ENCODE data around the gene LONP1.
A peak's percentile ranks its signal among the peaks of the same experiment; 100 is the strongest.
"Not testable (repeated sequence)": the region's sequence is repeated elsewhere in the genome, so short reads cannot be mapped to it uniquely, and the experiment has no call there.

LONP1 gene

DNA sequence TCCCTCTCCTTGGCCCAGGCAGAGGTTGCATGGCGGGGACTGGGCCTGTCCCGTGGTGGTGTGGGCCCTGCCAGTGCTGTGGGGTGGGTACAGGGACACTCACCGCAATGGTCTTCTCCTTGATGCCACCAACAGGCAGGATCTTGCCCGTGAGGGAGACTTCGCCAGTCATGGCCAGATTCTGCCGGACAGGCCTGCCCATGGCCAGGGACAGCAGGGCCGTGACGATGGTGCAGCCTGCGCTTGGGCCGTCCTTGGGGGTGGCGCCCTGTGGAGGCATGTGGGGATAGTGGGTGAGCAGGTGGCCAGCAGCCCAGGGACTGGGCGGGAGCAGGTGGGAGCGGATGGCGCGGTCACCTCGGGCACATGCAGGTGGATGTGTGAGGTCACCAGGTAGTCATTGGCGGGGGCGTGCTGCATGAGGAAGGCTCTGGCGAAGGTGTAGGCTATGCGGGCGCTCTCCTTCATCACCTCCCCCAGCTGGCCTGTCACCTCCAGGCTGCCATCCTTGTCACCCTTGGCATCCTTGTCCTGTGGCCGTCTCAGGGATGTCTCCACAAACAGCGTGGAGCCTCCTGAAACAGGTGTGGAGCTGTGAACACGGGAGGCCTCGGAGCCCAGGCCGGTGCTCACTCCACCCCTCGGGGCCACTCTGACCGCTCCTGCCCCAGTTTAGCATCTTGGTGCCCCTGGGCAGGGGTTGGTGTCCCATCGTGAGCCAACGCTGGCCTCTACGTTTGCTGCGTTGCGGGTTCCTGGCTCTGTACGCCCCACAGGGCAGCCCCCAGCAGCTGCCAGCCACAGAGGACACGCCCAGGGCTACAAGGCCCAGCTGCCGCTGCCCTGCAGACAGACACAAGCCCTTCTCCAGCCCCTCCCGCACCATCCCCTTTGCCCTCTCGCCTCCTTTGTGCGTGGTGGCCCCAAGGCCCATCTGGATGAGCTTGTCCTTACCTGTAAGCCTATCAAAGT lies 26.5 kb downstream of the LONP1 start:
- DNase-seq (ENCODE audit: low read depth): no peak

DNA sequence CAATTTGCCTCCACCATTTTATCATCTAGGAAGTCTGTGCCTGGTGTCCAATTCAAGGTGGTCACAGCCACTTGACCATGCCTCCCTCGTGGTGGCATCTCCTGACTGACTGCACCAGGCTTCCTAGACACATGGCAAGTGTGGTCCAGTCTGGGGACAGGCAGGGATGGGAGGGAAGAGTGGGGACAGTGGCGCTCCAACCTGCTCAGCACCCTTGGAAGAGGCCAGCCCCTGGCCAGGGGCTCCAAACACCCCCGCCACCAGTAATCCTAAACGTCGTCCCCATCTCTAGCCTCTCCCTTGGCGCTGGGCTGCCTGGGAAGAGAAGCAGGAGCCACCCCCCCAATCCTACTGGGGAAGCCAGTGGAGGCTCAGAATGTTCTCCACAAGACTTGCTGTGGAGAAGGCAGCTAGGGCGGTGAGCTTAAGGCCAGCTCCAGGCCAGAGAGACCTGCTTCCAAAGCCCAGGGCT lies 27.2 kb downstream of the LONP1 start:
- DNase-seq (ENCODE audit: low read depth): no peak

- DNase-seq (ENCODE audit: low read depth): no peak
Observed at GRCh38 chr19:5691822-5692722, 27.9 kb downstream of the LONP1 start.

GRCh38 chr19:5690955-5691821 lies 28.8 kb downstream of the LONP1 start:
- DNase-seq (ENCODE audit: low read depth): peak; percentile 25

GRCh38 chr19:5690125-5690954 lies 29.6 kb downstream of the LONP1 start, which contains the start of gene RPL36:
Gene RPL36, plus strand, starts transcription at chr19:5690295. Its CDS starts 213 bp downstream, at chr19:5690508.
- DNase-seq (ENCODE audit: low read depth): peak; percentile 98

DNA sequence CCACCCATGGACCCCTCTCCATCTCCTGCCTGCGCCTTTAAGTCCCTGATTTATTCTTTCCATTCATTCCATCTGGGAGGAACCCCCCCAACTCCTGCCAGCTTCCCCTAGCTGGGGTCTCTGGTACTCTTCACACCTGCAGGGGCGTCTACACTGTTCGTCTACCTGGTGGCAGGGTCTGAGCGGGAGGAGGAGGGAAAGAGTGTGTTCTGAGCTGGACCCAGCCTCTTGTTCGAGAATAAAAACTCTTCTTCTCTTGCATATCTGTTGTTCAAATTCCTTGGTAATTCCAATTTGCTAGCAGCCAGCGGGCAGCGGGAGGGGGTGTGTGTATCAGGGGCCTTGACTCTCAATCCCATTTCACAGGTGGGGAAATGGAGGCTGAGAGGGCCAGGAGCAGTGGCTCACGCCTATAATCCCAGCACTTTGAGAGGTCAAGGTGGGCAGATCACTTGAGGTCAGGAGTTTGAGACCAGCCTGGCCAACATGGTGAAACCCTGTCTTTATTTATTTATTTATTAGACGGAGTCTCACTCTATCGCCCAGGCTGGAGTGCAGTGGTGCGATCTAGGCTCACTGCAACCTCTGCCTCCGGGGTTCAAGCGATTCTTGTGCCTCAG lies 31.6 kb downstream of the LONP1 start:
- DNase-seq (ENCODE audit: low read depth): not testable (repeated sequence)

DNA sequence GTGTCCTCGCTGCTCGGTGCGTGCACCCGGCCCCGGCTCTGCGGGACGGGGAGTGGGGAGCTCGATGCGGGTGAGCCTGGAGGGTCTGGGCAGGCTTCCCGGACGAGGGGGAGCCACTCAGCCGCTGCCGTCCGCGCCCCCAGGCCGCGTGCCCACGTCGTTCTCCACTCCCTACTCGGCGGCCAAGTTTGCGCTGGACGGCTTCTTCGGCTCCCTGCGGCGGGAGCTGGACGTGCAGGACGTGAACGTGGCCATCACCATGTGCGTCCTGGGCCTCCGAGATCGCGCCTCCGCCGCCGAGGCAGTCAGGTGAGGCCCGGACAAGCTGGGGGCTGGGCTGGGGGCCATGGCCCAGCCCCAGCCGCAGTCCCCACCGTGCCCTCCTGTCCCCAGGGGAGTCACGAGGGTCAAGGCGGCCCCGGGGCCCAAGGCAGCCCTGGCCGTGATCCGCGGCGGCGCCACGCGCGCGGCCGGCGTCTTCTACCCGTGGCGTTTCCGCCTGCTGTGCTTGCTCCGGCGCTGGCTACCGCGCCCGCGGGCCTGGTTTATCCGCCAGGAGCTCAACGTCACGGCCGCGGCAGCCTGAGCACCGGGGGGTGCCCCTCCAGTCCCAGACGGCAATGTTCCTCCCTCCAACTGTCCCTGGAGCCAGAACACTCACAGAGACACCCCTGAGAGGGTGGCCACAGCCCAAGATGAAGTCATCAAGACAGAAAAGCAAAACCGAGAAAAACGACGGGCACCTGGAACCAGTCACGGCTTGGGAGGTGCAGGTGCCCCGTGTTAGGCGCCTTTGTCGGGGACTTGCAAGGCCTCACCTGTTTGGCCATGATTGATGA lies 32.4 kb downstream of the LONP1 start:
- no peak for DNase-seq (ENCODE audit: low read depth)

DNA sequence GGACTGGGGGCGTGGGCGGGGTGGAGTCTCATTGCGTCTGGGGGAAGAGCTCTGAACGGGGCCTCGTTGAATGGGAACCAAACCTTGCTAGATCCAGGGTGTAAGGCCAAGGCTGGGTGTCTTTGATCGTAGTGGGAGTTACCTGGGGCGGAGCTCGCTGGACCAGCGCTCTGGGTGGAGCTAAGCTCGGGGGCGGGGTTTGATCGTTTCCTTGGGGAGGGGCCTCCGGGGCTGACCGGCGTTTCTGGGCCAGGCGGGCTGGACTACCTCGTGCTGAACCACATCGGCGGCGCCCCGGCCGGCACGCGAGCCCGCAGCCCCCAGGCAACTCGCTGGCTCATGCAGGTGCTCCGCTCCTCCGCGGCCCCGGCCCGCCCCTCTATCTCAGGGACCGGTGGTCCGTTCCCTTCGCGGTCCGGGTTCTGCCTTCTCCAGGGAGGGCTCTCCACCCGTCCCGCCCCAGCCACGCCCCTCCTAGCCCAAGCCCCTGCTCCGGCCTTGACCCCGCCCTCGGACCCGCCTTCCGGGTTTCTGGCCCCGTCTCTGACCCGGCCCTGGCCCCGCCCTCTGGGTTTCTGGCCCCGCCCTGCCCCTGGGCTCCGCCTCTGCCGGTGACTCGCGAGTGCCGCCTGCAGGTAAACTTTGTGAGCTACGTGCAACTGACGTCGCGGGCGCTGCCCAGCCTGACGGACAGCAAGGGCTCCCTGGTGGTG lies 33.1 kb downstream of the LONP1 start:
- DNase-seq (ENCODE audit: low read depth): peak; percentile 100

DNA sequence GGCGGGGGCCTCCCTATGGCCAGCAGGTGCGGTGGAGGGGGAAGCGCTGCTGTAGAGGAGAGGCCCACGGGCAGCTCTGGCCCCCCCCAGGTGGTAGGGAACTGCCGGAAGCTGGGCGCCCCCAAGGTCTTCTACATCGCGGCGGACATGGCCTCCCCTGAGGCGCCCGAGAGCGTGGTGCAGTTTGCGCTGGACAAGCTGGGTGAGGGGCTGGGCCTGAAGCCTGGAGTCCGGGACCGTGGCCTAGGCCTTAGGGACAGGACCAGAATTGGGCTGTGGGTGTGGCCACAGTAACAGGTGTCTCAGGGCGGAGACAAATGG lies 33.7 kb downstream of the LONP1 start:
- DNase-seq (ENCODE audit: low read depth): no peak

GRCh38 chr19:5684694-5685430 lies 35.1 kb downstream of the LONP1 start:
- no peak for DNase-seq (ENCODE audit: low read depth)

DNA sequence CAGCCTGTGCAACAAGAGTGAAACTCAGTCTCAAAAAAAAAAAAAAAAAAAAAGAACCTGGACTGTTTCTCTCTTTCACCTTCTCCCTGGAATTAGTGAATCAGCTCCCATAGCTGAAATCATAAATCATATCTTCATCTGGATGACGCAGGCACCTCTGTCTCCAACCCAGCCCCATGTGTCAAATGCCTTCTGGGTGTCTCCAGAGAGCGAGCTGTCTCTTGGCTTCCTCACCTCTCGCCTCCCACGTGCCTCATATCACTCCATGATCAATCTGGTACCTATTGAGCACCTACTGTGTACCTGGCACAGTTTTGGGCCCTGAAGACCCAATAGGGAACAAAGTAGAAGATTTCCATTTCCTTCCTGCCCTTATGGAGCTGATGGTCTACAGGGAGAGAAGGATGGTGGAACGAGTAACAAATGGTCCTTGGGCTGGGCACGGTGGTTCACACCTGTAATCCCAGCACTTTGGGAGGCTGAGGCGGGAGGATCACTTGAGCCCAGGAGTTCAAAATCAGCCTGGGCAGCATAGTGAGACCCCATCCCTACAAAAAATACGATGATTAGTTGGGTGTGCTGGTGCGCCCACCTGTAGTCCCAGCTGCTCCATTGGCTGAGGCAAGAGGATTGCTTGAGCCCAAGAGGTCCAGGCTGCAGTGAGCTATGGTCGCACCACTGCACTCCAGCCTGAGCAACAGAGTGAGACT lies 36.6 kb downstream of the LONP1 start:
- DNase-seq (ENCODE audit: low read depth): no peak

DNA sequence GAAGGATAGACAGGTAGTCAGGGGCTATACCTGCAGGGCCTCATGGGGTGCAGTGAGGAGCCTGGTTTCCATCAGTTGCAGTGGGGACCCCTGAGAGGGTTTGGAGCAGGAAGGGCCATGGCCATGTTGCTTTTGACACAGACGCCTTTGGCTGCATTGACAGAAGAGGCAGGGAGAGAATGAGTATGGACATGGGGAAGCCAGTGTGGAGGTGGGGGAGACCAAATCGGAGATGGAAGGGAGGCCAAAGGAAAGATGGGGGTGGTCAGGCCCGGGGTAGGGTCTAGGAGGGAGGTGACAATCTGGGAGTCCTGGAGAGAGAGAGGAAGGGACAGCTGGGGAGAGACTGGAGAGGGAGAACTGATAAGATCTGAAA lies 37.9 kb downstream of the LONP1 start:
- DNase-seq (ENCODE audit: low read depth): no peak

DNA sequence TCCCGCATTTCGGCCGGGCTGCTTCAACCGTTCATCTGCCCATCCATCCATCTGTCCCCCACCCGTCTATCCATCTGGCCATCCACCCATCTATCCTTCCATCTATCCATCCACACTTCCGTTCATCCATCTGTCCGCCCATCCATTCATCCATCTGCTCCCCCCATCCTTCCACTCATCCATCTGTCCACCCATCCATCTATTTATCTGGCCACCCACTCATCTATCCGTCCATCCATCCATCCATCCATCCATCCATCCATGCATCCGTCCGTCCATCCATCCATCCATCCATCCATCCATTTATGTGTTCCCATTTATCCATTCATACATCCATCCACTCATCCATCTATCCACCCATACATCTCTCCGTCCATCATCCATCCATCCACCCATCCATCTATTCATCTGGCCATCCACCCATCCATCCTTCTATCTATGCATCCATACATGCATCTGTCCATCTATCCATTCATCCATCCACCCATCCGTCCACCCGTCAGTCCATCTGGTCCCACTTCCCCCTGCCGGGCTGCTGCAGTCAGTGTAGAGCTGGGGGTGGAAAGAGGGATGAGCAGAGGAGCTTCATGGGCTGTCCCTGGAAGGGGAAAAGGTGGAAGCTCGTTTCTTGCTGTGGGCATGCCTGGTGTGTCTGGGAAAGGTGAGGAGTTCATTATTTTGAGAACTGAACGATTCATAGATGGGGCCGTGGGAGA lies 38.4 kb downstream of the LONP1 start:
- DNase-seq (ENCODE audit: low read depth): no peak

DNA sequence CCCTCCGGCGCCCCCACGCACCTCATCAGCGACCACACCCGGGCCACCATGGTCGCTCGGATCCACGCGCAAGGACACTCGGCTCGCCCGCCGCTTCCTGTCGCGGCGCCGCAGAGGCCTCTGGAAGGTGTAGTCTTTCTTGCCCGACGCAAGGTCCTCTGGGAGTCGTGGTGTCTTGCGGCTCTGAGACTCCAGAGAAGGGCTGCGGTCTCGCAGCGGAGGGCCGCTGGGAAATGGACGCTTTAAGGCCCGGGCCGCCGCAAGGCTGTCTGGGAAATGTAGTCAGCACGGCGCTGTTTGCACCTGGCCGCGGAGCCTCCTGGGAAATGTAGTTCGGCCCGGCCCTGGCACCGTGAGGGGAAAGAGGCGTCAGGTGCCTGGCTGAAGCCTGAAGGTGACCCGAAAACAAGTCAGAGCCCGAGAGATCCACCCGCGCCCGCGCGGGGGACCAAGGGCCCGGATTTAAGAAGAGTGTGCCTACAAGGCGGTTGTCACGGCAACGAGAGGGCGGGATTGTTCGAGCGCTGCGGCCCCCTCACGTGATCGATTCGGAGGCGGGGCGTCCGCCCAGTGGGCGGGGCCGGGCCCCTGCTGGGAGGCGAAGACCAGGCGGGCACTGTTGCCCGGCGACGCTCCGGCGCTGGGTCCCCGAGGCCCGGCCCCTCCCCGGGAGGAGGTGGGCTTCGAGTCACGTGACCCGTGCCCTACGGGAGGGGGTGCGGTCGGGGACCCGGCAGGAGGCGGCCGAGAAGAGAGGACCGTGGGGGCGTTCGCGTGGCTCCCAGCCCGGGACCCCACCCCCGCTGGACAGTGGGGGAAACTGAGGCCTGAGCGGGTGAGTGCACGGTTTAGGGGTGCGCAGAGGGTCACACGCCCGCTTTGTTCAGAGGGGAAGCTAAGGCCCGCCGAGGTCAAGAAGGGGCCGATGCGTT lies 39.2 kb downstream of the LONP1 start, which contains the start of the genes HSD11B1L and MICOS13:
Gene HSD11B1L, plus strand, starts transcription at position 591 of the 932 bp plus-strand sequence. CDS start 3,806 bp downstream, outside the sequence.
Gene MICOS13, minus strand, starts transcription at position 80 of the 932 bp plus-strand sequence. Its CDS starts 30 bp downstream, at position 50.
- DNase-seq (ENCODE audit: low read depth): peak; percentile 95

GRCh38 chr19:5680084-5680436 lies 39.9 kb downstream of the LONP1 start:
- DNase-seq (ENCODE audit: low read depth): no peak
